ENCODE data around the gene FABP2. TPM values are rescaled to one million over a fixed set of nuclear protein-coding genes. Genes with fewer than 3 reads are reported as not detected.
"Not testable (repeated sequence)": the region's sequence is repeated elsewhere in the genome, so short reads cannot be mapped to it uniquely, and the experiment has no call there.

FABP2 gene
- total RNA-seq, 1 donor from 2014 or later = not detected

DNA sequence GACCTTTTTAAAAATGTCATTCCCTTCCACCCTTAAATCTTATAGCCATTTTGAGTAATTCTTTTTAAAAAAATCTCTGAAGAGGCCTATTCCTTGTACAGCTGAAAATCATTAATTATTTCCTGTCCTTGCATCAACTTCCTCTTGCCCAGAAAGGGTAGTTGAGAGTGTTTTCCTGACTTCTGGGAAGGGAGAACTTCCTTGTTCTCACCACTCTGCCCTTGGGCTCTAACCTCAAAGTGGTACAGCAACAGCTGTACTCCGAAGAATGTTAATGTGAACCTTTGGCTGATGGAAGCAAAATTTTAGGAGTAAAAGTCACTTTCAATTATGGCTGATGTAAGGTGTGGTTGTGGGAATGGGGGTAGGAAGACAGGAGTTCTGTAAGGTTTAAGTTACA is 15.1 kb upstream of the FABP2 start:
- no peaks in the 10 kb centered on the region for H3K9me3 ChIP-seq (ENCODE audit: low read depth)
- H3K27me3 ChIP-seq = no peaks in the 10 kb centered on the region
- H3K27me3 Mint-ChIP-seq (ENCODE audit: insufficient read depth, low read depth) = no peaks in the 10 kb centered on the region
- no peaks in the 10 kb centered on the region for H3K4me1 ChIP-seq
- H3K36me3 ChIP-seq = no peaks in the 10 kb centered on the region
- no peaks in the 10 kb centered on the region for H3K36me3 Mint-ChIP-seq
- H3K27ac ChIP-seq = no peak overlapping the region
- TF ChIP-seq EZH2 (IDR thresholded peaks at IDR 0.05) = no peak
- no peak for TF ChIP-seq EZH2phosphoT487 (IDR thresholded peaks at IDR 0.05)
- TF ChIP-seq, protein P1, sequence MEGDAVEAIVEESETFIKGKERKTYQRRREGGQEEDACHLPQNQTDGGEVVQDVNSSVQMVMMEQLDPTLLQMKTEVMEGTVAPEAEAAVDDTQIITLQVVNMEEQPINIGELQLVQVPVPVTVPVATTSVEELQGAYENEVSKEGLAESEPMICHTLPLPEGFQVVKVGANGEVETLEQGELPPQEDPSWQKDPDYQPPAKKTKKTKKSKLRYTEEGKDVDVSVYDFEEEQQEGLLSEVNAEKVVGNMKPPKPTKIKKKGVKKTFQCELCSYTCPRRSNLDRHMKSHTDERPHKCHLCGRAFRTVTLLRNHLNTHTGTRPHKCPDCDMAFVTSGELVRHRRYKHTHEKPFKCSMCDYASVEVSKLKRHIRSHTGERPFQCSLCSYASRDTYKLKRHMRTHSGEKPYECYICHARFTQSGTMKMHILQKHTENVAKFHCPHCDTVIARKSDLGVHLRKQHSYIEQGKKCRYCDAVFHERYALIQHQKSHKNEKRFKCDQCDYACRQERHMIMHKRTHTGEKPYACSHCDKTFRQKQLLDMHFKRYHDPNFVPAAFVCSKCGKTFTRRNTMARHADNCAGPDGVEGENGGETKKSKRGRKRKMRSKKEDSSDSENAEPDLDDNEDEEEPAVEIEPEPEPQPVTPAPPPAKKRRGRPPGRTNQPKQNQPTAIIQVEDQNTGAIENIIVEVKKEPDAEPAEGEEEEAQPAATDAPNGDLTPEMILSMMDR (IDR thresholded peaks at IDR 0.05) = no peak
- no peak overlapping the region for H3K4me3 ChIP-seq
- H3K4me1 Mint-ChIP-seq = no peaks in the 10 kb centered on the region
- H3F3A ChIP-seq (ENCODE audit: low read depth) = no peaks in the 10 kb centered on the region
- H3K9ac ChIP-seq = no peak overlapping the region
- no peaks in the 10 kb centered on the region for H3K79me2 ChIP-seq (ENCODE audit: low read depth)
- DNase-seq (ENCODE audit: low spot score) = no peak
- H3K27ac Mint-ChIP-seq = no peak overlapping the region
- H3K4me3 Mint-ChIP-seq = no peak overlapping the region
- no peaks in the 10 kb centered on the region for H3K9me3 Mint-ChIP-seq
- no peaks in the 10 kb centered on the region for H4K20me1 ChIP-seq (ENCODE audit: low read depth)
- no peak overlapping the region for H3K4me2 ChIP-seq
- H2AFZ ChIP-seq (replicated peaks) = no peak overlapping the region

DNA sequence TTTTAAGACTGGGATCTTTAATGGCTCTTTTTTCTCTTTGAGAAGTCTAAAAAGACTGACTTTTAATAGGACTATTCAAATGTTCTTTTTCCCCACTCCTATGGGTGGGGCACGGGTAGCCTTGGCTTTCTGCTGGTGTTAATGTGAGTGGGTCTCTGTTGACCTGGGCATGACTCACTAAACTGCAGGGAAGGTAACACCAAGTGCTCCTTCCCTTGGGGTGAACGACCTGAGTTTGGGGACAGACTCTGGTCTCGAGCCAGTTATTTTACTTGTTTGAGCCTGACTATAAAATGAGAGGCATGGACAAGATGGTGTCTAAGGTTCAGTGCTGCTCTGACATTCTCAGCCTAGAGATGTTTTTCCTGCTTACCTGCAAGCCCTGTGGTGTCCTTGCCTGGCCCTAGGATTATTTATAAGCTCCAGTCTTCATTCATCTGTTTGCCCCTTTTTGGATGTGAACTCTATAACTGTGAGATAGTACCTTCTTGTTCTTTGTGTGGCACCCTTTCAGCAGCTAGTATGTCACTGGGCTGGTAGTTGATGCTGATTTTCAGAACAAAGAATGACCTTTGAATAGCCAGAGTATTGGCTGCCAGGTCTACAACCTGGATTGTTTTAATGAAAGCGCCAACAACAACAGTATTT is 14.5 kb upstream of the FABP2 start:
- H3K9ac ChIP-seq; H3F3A ChIP-seq (ENCODE audit: low read depth); H3K79me2 ChIP-seq (ENCODE audit: low read depth); H3K4me3 ChIP-seq; DNase-seq (ENCODE audit: low spot score); H3K4me1 ChIP-seq; H3K27ac Mint-ChIP-seq; H3K36me3 Mint-ChIP-seq; H2AFZ ChIP-seq (replicated peaks); H3K36me3 ChIP-seq; H3K9me3 ChIP-seq (ENCODE audit: low read depth); H3K27me3 Mint-ChIP-seq (ENCODE audit: insufficient read depth, low read depth); H3K4me2 ChIP-seq; H3K9me3 Mint-ChIP-seq; H4K20me1 ChIP-seq (ENCODE audit: low read depth); H3K4me1 Mint-ChIP-seq; H3K27me3 ChIP-seq; H3K4me3 Mint-ChIP-seq; H3K27ac ChIP-seq: not testable (repeated sequence)

DNA sequence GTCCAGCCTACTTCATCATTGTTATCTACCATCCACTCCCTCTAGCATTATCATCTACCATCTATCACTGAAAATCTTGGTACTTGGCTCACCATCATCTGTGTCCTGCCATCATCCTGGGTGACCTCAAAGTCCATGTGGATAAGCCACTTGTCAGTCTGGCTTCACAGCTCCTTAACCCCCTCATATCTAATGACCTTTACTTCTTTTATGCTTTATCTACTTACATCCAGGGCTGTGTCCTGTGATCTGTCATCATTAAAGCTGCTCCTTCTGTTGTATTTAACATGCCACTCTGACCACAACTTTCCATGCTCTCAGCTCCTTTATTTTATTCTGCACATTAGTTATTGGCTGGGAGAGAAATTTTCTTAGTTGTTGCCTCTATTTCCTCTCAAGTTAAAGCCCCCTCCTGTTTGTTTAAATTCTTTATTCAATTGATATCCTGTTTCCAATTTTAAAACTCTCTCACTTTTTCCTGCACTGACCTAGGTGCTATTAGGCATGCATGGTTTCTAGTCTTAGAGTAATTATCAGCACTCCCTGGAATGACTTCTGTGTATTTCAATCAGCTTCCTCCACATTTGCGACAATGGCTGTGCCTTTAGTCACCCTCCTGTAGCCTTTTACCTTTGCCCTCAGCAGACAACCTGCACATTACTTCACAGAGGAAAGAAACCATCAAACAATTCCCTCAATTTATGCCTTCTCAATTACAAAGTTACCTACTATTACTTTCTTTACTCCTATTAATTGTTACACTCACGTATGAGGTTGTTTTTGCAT is 8.1 kb upstream of the FABP2 start:
- Mint-ChIP-seq H3K4me3 (no peak overlapping the region), H3K9me3 (no peaks in the 10 kb centered on the region), H3K4me1 (no peaks in the 10 kb centered on the region), H3K27ac (no peak overlapping the region), H3K36me3 (no peaks in the 10 kb centered on the region), H3K27me3 (ENCODE audit: insufficient read depth, low read depth) (peaks cover 2% of the 10 kb centered on the region)
- Histone ChIP-seq H4K20me1 (ENCODE audit: low read depth) (no peaks in the 10 kb centered on the region), H3K4me3 (no peak overlapping the region), H3K27ac (no peak overlapping the region), H2AFZ (replicated peaks) (no peak overlapping the region), H3K9ac (no peak overlapping the region), H3K36me3 (no peaks in the 10 kb centered on the region), H3K4me1 (no peaks in the 10 kb centered on the region), H3K27me3 (no peaks in the 10 kb centered on the region), H3K79me2 (ENCODE audit: low read depth) (no peaks in the 10 kb centered on the region), H3K9me3 (ENCODE audit: low read depth) (no peaks in the 10 kb centered on the region), H3F3A (ENCODE audit: low read depth) (no peaks in the 10 kb centered on the region), H3K4me2 (no peak overlapping the region)
- no peak for DNase-seq (ENCODE audit: low spot score)
- TF ChIP-seq, protein P1 (IDR thresholded peaks at IDR 0.05) = no peak
- TF ChIP-seq EZH2 (IDR thresholded peaks at IDR 0.05) (no peak), EZH2phosphoT487 (IDR thresholded peaks at IDR 0.05) (no peak)

DNA sequence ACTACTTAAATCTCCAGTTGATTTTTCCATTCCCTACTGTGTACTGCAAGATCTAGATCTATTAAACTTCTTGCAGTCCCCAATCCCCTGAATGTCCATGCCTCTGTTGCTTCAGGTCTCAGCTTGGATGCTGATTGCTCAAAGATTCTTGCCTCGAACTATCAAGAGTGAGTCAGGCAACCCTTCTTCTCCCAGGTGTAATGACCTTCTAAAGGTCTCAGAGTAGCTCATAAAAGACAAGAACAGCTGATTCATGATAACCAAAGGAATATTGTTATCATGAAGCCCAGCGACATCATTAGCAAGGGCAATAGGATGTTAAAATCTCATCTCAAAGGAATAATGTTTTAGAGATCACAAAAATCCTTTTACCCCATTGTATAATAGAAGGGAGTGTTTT is 6.8 kb upstream of the FABP2 start:
- H3K79me2 ChIP-seq (ENCODE audit: low read depth) = no peaks in the 10 kb centered on the region
- H3F3A ChIP-seq (ENCODE audit: low read depth) = no peaks in the 10 kb centered on the region
- no peaks in the 10 kb centered on the region for H3K36me3 ChIP-seq
- no peak for TF ChIP-seq EZH2 (IDR thresholded peaks at IDR 0.05)
- TF ChIP-seq, protein P1 (IDR thresholded peaks at IDR 0.05) = no peak
- no peak for TF ChIP-seq EZH2phosphoT487 (IDR thresholded peaks at IDR 0.05)
- Mint-ChIP-seq H3K36me3 (no peaks in the 10 kb centered on the region), H3K4me3 (no peak overlapping the region), H3K9me3 (no peaks in the 10 kb centered on the region), H3K27ac (no peak overlapping the region), H3K27me3 (ENCODE audit: insufficient read depth, low read depth) (peaks cover 2% of the 10 kb centered on the region), H3K4me1 (no peaks in the 10 kb centered on the region)
- H3K4me2 ChIP-seq = no peak overlapping the region
- no peak overlapping the region for H2AFZ ChIP-seq (replicated peaks)
- no peaks in the 10 kb centered on the region for H4K20me1 ChIP-seq (ENCODE audit: low read depth)
- H3K4me1 ChIP-seq = no peaks in the 10 kb centered on the region
- no peak overlapping the region for H3K27ac ChIP-seq
- H3K27me3 ChIP-seq = no peaks in the 10 kb centered on the region
- H3K9me3 ChIP-seq (ENCODE audit: low read depth) = no peaks in the 10 kb centered on the region
- no peak overlapping the region for H3K9ac ChIP-seq
- no peak overlapping the region for H3K4me3 ChIP-seq
- no peak for DNase-seq (ENCODE audit: low spot score)

All from neural progenitor cell (in vitro differentiated cells).